ENCODE results near the gene LAMB1.
"Not testable (repeated sequence)": the region's sequence is repeated elsewhere in the genome, so short reads cannot be mapped to it uniquely, and the experiment has no call there.

LAMB1 gene

DNA sequence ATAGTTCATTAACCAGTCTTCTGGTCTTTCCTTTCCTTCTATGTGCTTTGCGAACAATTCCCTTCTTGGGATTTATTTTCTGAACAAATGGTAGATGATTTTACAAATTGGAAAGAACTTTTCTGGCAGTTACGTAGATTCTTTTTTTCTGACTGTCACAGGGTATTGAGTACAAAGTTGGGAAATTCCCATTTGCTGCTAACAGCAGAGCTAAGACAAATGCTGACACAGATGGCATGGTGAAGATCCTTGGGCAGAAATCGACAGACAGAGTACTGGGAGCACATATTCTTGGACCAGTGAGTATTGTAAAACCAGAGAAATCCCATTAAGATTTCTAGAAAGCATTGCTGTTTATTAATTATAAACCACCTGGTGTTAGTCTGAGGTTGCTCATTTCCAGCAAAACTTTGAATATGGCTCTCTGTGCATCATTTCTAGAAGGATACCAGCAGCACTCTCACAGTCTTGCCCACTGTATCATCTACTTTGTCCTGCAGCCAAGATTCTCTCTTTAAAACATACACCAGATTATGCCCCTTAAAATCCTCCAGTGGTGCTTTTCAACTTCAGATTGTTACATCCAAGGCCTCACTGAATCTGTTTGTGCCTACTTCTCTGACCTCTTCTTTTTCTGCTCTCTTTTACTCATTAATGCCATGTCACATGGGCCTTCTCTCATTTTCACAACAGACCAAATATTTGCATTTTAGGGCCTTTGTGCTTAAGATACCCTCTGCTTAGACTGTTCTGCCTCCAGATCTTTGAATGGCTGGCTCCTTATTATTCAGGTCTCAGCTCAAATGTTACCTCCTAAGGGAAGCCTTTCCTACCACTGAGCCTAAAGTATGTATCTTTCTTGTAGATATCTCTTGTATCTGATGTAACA is 85.0 kb downstream of the LAMB1 start:
- no peak for DNase-seq (ENCODE audit: low spot score)

DNA sequence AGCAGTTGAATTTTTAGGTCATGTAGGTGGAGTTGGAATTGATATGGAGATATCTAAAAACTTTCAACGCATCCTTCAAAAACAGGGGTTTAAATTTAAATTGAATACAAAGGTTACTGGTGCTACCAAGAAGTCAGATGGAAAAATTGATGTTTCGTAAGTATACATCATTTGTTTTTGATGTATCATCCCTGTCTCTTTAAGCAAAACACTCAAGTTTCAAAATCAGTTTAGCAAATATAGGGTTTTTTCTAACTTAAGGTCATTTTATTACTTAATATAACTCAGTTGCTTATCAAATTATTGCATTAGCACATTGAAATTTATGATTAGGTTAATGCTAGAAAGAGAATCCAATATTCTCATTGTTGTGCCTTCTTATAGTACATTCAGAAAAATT is 87.4 kb downstream of the LAMB1 start:
- no peak for DNase-seq (ENCODE audit: low spot score)

DNA sequence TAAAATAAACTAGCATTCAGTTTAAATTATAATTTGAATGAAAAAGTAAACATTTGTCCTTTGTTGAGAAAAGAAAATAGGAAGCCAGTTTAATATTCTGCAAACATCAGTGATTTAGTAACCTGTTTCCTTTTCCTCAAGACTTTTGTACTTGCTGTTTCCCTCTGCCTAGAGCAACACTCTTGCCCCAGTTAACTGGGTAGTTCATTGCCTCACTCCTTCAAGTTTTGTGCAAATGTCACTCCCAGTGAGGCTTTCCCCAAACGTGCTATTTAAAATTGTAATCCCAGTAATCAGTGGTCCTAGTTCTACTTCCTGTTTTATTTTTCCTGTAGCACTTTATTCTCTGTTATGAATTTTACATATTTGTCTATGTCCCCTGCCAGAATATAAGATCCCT is 88.1 kb downstream of the LAMB1 start:
- no peak for DNase-seq (ENCODE audit: low spot score)

DNA sequence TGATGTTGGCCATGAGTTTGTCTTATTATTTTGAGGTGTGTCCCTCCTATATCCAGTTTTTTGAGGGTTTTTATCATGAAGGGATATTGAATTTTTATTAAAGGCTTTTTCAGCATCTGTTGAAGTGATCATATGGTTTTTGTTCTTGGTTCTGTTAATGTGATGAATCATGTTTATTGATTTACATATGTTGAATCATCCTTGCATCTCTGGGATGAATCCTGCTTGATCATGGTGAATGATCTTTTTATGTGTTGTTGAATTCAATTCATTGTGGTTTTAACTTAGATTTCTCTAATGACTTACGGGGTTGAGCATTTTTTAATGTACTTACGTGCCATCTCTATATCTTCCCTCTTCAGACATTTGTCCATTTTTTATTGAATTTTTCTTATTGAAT is 89.1 kb downstream of the LAMB1 start:
- no peak for DNase-seq (ENCODE audit: low spot score)

DNA sequence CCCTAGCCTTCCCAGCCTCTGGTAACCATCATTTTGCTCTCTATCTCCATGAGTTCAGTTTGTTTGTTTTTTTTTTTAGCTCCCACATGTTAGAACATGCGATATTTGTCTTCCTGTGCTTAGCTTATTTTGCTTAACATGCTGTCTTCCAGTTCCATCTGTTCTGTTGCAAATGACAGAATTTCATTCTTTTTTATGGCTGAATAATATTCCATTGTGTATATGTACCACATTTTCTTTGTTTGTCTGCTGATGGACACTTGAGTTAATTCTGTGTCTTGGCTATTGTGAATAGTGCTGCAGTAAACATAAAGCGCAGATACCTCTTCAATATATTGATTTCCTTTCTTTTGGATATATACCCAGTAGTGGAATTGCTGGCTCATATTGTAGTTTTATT is 91.0 kb downstream of the LAMB1 start:
- no peak for DNase-seq (ENCODE audit: low spot score)

DNA sequence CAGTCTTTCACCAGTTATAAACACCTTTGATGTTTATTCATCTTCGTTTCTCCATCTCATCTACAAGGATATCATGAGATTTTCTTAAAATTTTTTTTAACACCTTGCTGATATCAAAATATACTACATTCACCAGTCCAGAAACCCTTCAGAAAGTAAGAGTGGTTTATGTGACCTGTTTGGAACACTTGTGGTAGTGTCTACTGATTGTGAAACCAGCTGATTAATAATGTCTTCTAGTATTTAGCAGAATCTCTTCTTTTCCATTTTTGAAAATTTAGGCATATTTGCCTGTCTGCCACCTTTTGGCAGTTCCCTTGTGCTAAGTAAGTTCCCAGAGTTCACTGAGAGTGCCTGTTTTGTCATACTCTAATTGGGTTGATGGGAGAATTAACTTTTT is 93.5 kb downstream of the LAMB1 start:
- DNase-seq (ENCODE audit: low spot score), result no peak

DNA sequence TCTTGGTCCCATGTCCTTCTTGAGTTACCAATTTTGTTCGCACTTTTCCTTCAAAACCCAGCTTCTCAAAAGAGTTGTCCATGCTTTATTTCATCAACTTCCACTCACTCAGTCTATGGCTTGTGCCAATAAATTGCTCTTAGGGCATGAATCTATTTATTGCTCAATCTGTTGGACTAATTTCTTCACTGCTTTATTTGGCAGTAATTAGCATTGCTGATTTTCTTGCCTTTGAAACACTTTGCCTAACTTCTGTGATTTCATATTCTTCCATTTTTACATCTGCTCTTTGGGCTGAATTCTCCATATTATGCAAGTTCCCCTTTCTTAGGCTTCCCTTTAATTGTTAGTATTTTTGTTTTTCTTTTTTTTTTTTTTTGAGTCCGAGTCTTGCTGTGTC is 95.2 kb downstream of the LAMB1 start:
- no peak for DNase-seq (ENCODE audit: low spot score)

DNA sequence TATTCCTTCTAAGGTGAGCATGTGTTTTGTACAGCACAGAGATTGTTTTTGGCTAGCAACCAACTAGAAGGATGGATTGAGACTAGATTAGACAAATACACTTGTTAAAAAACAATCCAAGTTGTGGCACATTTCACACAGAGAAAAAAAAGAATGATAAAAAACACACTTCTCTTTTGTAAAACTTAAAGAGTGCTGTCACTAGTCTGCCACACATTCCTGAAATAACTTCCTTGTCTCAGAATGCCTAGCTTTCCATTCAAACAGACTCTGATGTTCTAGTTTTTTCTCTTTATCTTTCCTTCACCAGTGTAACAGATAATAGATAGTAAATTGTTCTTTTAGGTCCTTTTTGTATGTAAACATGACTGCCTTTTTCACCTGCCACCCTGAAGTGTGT is 100.6 kb downstream of the LAMB1 start:
- no peak for DNase-seq (ENCODE audit: low spot score)

DNA sequence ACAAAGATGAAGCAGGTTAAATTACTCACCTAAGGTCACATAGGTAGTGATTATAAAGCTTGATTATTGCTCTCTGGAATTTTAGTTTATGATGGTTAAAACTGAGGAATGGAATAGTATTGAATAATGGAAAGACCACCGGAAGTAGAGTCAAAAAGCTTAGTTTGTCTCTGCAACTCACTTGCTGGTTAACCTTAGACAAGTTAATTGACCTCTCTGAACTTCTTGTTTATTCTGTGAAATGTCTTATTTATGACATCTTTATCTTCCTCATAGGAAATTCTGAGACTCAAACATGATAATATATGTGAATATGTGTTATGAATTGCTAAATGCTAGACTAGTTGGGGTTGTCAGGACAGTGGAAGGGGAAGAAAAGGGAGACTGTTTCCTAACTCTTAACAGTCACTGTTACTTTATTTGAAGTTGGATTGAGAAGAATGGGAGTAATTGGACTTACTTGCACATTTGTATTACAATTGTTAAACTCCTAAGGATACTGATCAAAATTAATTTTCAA is 102.4 kb downstream of the LAMB1 start:
- DNase-seq (ENCODE audit: low spot score), result no peak

DNA sequence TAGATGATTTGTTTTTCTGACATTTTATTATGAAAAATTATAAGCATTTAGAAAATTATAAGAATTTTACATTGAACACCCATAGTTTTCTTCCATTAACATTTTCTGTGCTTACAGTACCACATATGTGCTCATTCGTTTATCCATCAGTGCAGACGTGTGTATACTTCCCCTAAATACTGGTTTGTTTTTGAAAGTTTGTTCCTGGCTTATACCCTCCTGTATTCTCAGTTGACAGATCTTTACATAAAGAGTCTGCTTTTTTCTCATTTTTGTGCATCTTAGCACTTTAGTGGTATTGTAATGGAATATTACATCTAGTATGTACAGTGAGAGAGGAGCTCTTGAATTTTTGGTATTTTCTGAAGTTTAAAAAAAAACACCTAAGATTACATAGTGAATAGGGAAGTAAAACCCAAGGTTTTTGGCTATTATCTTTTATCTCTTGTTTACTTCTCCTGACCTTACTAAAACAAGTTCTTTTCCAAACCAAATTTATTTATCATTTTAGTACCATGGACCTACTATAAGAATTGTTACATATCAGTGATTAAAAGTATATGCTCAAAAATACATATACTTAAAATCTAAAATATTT is 103.9 kb downstream of the LAMB1 start:
- DNase-seq (ENCODE audit: low spot score), result no peak

DNA sequence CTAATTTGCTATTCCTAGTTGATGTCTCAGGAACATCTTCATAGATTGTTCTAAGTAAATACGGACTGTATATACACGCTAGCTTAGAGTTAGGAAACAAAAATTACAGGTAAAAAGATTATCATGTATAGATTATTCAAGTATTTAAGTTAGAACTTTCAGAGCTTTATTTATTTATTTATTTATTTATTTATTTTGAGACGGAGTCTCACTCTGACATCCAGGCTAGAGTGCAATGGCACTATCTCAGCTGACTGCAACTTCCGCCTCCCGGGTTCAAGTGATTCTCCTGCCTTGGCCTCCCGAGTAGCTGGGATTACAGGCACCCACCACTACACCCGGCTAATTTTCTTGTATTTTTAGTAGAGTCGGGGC is 110.6 kb downstream of the LAMB1 start:
- DNase-seq (ENCODE audit: low spot score), result not testable (repeated sequence)

DNA sequence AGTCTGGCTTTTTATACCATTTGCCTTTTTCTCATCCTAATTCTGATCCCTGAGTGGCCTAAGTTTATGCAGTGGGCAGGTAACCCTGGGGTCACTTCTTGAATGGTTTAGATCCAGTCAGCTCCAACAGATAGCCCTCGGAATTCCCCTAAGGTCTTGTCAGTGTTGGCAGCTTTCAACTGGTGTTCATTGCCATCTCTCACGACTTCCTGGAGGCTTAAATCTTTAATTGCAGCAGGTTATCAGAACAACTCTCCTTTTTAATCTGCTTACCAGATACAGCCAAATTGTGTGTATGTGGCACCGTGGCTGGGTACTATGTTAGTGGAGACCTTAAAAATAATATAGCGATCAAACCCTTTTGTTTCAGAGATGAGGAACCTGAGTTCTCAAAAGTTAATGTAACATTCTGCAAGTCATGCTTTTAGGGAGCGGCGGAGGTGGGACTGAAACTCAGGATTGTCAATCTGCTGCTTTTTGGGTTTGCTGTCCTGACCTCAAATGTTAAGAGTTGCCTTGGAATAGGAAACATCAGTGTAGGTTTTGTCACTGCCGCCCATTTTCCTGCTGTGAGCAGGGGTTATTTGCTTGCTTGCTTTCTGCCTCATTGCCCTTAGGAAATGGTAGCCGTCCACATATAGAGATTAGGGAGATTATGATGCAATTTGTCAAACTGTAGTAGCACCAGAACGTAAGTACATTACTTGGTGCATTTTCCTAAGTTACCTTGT is 111.2 kb downstream of the LAMB1 start:
- DNase-seq (ENCODE audit: low spot score), result peak; percentile 35

DNA sequence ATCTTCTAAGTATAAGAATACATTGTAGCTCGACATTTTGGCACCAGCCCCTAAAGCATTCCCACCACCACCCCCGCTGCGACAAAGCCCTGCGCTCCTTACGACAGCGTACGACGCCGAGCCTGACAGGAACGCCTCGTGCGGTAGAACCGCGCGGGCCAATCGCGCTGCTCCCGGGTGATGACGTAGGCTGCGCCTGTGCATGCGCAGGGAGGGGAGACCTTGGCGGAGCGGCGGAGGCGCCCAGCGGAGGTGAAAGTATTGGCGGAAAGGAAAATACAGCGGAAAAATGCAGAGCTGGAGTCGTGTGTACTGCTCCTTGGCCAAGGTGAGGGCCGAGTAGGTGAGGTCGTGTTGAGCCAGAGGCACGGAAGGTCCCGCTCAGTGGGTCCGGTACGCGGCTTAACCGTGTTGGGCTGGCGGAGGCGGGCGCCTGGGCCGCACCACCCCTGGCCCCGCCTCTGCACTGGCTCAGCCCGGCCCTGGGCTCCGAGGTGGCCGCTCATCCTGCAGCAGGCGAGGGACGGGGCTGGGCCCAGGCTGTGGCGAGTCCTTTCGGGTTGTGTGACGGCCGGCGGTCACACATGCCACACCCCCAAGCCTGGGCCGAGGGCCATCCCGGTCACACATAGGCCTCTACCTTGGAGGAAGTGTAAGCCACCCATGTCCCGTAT is 111.9 kb downstream of the LAMB1 start, which contains the start of gene DLD:
Gene DLD (plus strand): TSS at position 222 of the 674 bp plus-strand sequence. CDS start 68 bp downstream, at position 290.
- DNase-seq (ENCODE audit: low spot score), result peak; percentile 97

DNA sequence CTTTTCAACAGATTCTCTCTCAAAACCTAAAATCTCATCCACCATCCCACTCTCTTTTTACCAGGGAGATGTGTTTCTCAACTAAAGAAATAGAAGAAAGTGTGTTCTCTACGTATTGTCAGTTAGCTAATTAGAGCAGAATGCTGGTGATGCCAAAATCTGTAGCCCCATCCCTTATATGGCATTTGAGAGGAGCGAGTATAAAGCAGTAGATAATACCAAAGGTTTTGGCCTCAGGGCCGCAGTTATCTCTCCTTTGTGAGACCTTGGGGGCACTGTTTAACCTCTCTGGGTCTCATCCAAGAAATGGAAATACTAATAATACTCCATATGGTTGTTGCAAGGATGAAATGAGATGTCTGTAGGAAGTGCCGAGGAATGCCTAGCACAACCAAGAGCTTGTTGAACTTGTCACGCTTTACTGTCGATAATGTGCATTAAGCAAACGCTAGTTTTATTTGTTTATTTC is 112.4 kb downstream of the LAMB1 start:
- DNase-seq (ENCODE audit: low spot score), result no peak

DNA sequence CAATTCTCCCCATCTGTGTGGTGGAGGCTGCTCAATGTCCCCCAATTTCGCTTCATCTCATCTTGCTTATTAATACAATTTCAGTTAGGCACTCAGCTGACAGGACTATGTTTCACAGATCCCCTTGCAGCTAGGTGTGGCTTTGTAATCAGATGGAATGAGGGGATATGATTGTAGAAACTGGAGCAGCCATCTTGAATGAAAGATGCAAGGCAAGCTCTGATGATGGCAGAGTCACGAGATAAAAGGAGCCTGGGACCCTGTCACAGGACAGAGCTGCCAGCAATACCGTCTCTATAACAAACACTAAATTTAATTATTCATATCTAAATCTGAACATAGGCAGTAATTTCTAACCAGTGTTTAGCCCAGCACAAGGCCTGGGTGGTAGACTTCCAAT is 113.0 kb downstream of the LAMB1 start:
- no peak for DNase-seq (ENCODE audit: low spot score)

DNA sequence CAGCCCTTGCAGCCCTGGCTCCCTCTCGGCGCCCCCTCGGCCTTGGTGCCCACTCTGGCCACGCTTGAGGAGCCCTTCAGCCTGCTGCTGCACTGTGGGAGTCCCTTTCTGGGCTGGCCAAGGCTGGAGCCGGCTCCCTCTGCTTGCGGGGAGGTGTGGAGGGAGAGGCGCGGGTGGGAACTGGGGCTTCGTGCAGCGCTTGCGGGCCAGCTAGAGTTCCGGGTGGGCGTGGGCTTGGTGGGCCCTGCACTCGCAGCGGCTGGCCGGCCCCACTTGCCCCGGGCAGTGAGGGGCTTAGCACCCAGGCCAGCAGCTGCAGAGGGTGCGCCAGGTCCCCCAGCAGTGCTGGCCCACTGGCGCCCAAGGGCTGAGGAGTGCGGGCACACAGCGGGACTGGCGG is 115.1 kb downstream of the LAMB1 start:
- DNase-seq (ENCODE audit: low spot score), result not testable (repeated sequence)

DNA sequence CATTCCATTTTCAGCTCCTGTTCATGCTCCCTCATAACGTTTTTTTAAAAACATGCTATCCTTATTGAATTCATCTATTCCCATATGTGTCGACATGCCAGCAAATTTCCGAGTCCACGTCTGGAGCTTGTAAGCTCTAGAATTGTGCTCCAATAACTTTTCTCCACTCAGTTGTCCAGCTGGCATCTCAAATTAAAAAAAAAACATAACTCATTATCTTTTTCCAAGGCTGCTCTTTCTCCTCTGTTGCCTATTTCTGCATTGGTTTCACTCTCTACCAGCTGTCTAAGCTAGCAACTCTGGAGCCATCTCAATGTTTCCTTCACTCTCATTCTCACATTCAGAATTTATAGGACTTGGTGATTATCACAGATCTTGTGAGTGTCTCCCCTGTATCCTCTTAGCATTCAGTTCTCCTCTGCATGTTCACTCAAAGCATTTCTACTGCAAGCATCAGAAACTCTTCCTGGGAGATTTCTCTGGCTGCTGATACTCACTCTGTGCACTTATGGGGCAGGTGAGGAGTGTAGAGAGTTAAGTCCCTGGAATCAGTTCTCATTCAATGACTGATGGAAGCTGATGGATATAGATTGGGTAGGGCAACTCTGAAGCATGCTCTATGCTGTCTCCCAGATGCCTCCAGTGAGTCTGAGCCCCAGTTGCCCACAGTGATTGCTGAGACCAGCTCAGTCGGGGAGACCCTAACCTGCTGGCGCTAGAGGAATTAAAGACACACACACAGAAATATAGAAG is 118.7 kb downstream of the LAMB1 start:
- no peak for DNase-seq (ENCODE audit: low spot score)

DNA sequence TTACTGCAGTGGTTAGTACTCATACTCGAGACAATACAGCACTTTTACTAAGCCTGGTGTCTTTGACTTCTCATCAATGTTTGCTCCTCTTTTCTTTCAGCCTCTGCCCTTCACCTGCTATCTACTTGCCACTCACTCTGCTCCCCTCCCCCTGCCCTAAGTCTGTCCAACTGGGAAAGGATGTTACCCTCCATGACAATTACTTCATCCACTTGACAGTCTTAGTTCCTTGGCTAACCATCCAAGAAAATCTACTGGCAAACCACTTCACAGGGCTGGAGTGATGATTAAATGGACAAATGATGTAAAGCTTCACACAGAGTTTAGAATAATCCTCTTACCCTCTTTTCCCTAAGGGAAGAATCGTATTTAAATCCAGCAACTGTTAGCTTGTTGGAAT is 120.2 kb downstream of the LAMB1 start:
- DNase-seq (ENCODE audit: low spot score), result no peak

DNA sequence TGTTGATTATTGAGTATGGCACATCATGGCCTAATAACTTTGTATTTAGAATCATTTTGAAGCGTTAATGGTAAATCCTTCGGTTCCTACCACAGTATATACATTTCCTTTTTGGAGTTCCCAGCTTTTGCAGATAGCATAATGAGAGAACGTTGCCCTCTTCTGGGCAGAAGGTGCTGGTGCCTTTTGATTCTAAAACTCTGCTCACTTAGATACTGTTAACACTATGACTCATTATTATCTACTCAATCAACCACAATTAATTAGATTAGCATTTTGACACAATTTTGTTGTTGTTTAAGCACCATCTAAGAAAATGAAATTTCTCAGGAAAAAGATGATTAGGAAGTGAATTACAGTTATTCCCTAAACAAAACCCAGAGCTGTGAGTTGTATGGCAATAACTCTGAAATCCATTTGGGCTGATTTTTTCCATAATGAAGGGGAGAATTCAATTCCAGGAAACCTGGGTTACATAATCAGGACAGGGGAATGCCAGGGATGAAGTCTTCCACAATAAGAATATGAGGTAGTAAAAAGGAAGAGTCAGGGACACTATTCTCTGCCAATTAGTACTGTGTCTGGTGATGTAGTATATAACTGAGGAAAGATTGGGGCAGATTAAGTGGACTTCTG is 123.4 kb downstream of the LAMB1 start:
- peak; percentile 59 for DNase-seq (ENCODE audit: low spot score)

DNA sequence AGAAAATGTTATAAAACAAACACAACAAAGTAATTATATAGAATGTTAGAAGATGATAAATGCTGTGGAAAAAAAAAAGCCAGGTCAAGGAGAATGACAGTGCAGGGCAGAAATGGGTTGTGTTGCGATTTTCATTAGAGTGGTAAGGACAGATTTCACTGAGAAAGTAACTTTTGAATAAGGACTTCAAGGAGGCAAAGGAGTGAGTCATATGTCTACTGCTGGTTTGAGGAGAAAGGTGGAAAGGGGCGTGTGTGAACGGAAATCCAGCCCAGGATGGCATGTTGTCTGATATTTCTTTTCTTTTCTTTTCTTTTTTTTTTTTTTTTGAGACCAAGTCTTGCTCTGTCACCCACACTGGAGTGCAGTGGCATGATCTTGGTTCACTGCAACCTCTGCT is 124.3 kb downstream of the LAMB1 start:
- no peak for DNase-seq (ENCODE audit: low spot score)
